GM23338 (cell line): ENCODE measurements around the gene SAMD8. TPM values are rescaled to one million over a fixed set of nuclear protein-coding genes. Genes with fewer than 3 reads are reported as not detected.

Source experiments
- ATAC-seq: fragments of 200-7000 bp; cut with Tn5 transposase; 3 replicates; pipeline ENCODE4 v1.9.1; 2020
- DNase-seq: peaks from one replicate; pipeline ENCODE4 v3.0.0-alpha.2; 2015; ENCODE audit warnings: low spot score
- H2AFZ ChIP-seq: fragments of 200-600 bp; sonication (generic); 2 replicates; pipeline ENCODE4 v1.8.0; 2016; ENCODE audit warnings: antibody characterized with exemption, mild to moderate bottlenecking, moderate library complexity
- H3F3A ChIP-seq: fragments of 200-600 bp; sonication (generic); replicated peaks from 2 replicates; pipeline ENCODE4 v1.8.0; 2017; ENCODE audit warnings: antibody characterized with exemption, mixed run types, low read depth
- H3K27ac ChIP-seq: fragments of 200-600 bp; sonication (generic); 2 replicates; pipeline ENCODE4 v1.6.1; 2016; ENCODE audit warnings: low read depth
- H3K27me3 ChIP-seq: fragments of 200-600 bp; sonication (generic); 2 replicates; pipeline ENCODE4 v1.8.0; 2016; ENCODE audit warnings: mild to moderate bottlenecking, mixed run types, moderate library complexity; ENCODE audit not compliant: insufficient read depth
- H3K36me3 ChIP-seq: fragments of 200-600 bp; sonication (generic); 2 replicates; pipeline ENCODE4 v1.8.0; 2016; ENCODE audit warnings: mild to moderate bottlenecking; ENCODE audit not compliant: insufficient read depth
- H3K4me1 ChIP-seq: fragments of 200-600 bp; sonication (generic); 2 replicates; pipeline ENCODE4 v1.8.0; 2016; ENCODE audit warnings: mild to moderate bottlenecking, moderate library complexity; ENCODE audit not compliant: insufficient read depth
- H3K4me2 ChIP-seq: fragments of 200-600 bp; sonication (generic); 2 replicates; pipeline ENCODE4 v1.7.1; 2017; ENCODE audit warnings: mixed run types
- H3K4me3 ChIP-seq: fragments of 200-600 bp; sonication (generic); 2 replicates; pipeline ENCODE4 v1.6.1; 2016; ENCODE audit warnings: mixed run types
- H3K79me2 ChIP-seq: fragments of 200-600 bp; sonication (generic); replicated peaks from 2 replicates; pipeline ENCODE4 v1.8.0; 2017; ENCODE audit warnings: mild to moderate bottlenecking; ENCODE audit not compliant: insufficient read depth
- H3K9me2 ChIP-seq: fragments of 200-600 bp; sonication (generic); 2 replicates; pipeline ENCODE4 v1.8.0; 2017; ENCODE audit not compliant: insufficient read depth
- H4K20me1 ChIP-seq: fragments of 200-600 bp; sonication (generic); replicated peaks from 2 replicates; pipeline ENCODE4 v1.8.0; 2017; ENCODE audit warnings: mild to moderate bottlenecking; ENCODE audit not compliant: insufficient read depth
- H3K27ac Mint-ChIP-seq: 2 replicates; pipeline ENCODE4 v1.8.0; 2020; ENCODE audit warnings: inconsistent platforms, mild to moderate bottlenecking, moderate library complexity, mixed read lengths
- H3K27me3 Mint-ChIP-seq: 3 replicates; pipeline ENCODE4 v1.8.0; 2022; ENCODE audit warnings: low read depth, mild to moderate bottlenecking, moderate library complexity, mixed read lengths, inconsistent platforms; ENCODE audit not compliant: insufficient read depth, poor library complexity
- H3K36me3 Mint-ChIP-seq: 3 replicates; pipeline ENCODE4 v1.8.0; 2021; ENCODE audit warnings: low read depth, mild to moderate bottlenecking, inconsistent platforms, moderate library complexity, mixed read lengths
- H3K4me1 Mint-ChIP-seq: 3 replicates; pipeline ENCODE4 v1.8.0; 2020; ENCODE audit warnings: mild to moderate bottlenecking, inconsistent platforms, mixed read lengths
- H3K4me3 Mint-ChIP-seq: 3 replicates; pipeline ENCODE4 v1.8.0; 2021; ENCODE audit warnings: moderate library complexity, mild to moderate bottlenecking, inconsistent platforms, mixed read lengths
- H3K9me3 Mint-ChIP-seq: 3 replicates; pipeline ENCODE4 v1.8.0; 2020; ENCODE audit warnings: moderate library complexity, mild to moderate bottlenecking, inconsistent platforms, mixed read lengths
- CREB1 ChIP-seq: fragments of 250-450 bp; sonication (Bioruptor Pico); IDR thresholded peaks from 2 replicates; pipeline ENCODE4 v1.5.0; 2020; ENCODE audit warnings: low read depth, mild to moderate bottlenecking, moderate library complexity
- CTCF ChIP-seq, 2 experiments: fragments of 200-600 bp in 1 of 2; sonication (generic) in 1 of 2; conservative IDR thresholded peaks; 2 replicates each; pipeline versions ENCODE4 v1.5.1 to v1.6.1; 2016 to 2017; ENCODE audit warnings: antibody characterized with exemption in 2 of 2, low read depth in 2 of 2, mild to moderate bottlenecking in 2 of 2, moderate library complexity in 1 of 2
- ETS1 ChIP-seq: IDR thresholded peaks from 2 replicates; pipeline ENCODE4 v1.6.1; 2016; ENCODE audit warnings: antibody characterized with exemption
- EZH2 ChIP-seq: fragments of 200-600 bp; sonication (generic); IDR thresholded peaks from one replicate; pipeline ENCODE4 v1.8.0; 2017; ENCODE audit warnings: antibody characterized with exemption, mild to moderate bottlenecking, low read depth; ENCODE audit not compliant: unreplicated experiment
- EZH2phosphoT487 ChIP-seq: fragments of 200-600 bp; sonication (generic); IDR thresholded peaks from one replicate; pipeline ENCODE4 v1.8.1; 2018; ENCODE audit warnings: antibody characterized with exemption; ENCODE audit not compliant: unreplicated experiment
- JUNB ChIP-seq: IDR thresholded peaks from one replicate; pipeline ENCODE4 v1.6.1; 2016; ENCODE audit warnings: antibody characterized with exemption; ENCODE audit not compliant: unreplicated experiment
- NANOG ChIP-seq: IDR thresholded peaks from 2 replicates; pipeline ENCODE4 v1.6.1; 2016; ENCODE audit warnings: antibody characterized with exemption, borderline replicate concordance
- POLR2AphosphoS5 ChIP-seq: IDR thresholded peaks from 2 replicates; pipeline ENCODE4 v1.6.1; 2016; ENCODE audit warnings: antibody characterized with exemption, low read depth
- REST ChIP-seq: IDR thresholded peaks from one replicate; pipeline ENCODE4 v1.6.1; 2018; ENCODE audit warnings: antibody characterized with exemption; ENCODE audit not compliant: unreplicated experiment
- STAT1 ChIP-seq: IDR thresholded peaks from one replicate; pipeline ENCODE4 v1.6.1; 2016; ENCODE audit warnings: antibody characterized with exemption; ENCODE audit not compliant: unreplicated experiment
- ZNF114 ChIP-seq: fragments of 250-450 bp; sonication (Bioruptor Pico); IDR thresholded peaks from 2 replicates; pipeline ENCODE4 v1.5.0; 2020; ENCODE audit warnings: mild to moderate bottlenecking, moderate library complexity
- ZNF331 ChIP-seq: fragments of 250-450 bp; sonication (Bioruptor Pico); IDR thresholded peaks from 2 replicates; pipeline ENCODE4 v1.5.0; 2020; ENCODE audit warnings: low read depth, mild to moderate bottlenecking, moderate library complexity
- ZNF462 ChIP-seq: fragments of 250-450 bp; sonication (Bioruptor Pico); IDR thresholded peaks from 2 replicates; pipeline ENCODE4 v1.5.0; 2020; ENCODE audit warnings: mild to moderate bottlenecking, moderate library complexity
- polyA plus RNA-seq: library from polyadenylated mRNA; unstranded; fragments of >200 nt; fragmentation: Nextera tagmentation; extraction: Ambion mirVana; gene quantifications from 2 replicates; pipeline ENCODE4 v1.2.1, GENCODE V29; 2016
- total RNA-seq: library from RNA; depleted of rRNA; stranded (reverse); fragments of >200 nt; shearing (Covaris generic); gene quantifications from 2 replicates; pipeline ENCODE4 v1.2.3, GENCODE V29; 2014

Gene SAMD8
- total and polyA plus RNA-seq, 2 experiments from 2014 or later: 7.8 to 28.4 TPM

- Histone ChIP-seq H3K4me2 (no peak overlapping the region), H3K79me2 (peaks cover 16% of the 10 kb centered on the region), H3K27ac (no peak overlapping the region), H2AFZ (no peak overlapping the region), H3K27me3 (no peaks in the 10 kb centered on the region), H3K9me2 (no peaks in the 10 kb centered on the region), H3K36me3 (no peaks in the 10 kb centered on the region), H3F3A (0 out of 2 replicates have a peak, but pooled peaks cover 4% of the 10 kb centered on the region), H4K20me1 (no peaks in the 10 kb centered on the region; the same call in none of the 2 replicates), H3K4me3 (no peak overlapping the region), H3K4me1 (peaks cover 5% of the 10 kb centered on the region)
- no peaks in the 10 kb centered on the region for H3K9me3 Mint-ChIP-seq
- no peak overlapping the region for H3K4me3 Mint-ChIP-seq
- TF ChIP-seq ZNF331 (CRISPR knock-in tag) (no peak), CTCF (conservative IDR thresholded peaks at IDR 0.05; ENCODE audit: low read depth in 2 of 2) (no peak), EZH2 (no peak), NANOG (no peak), CREB1 (CRISPR knock-in tag) (no peak), EZH2phosphoT487 (no peak), STAT1 (no peak), ETS1 (no peak), JUNB (no peak), ZNF462 (CRISPR knock-in tag) (no peak), REST (no peak), POLR2AphosphoS5 (no peak), ZNF114 (CRISPR knock-in tag) (no peak)
- peaks cover 12% of the 10 kb centered on the region for H3K36me3 Mint-ChIP-seq
- peaks cover 11% of the 10 kb centered on the region for H3K27me3 Mint-ChIP-seq
- DNase-seq: no peak
- peaks cover 23% of the 10 kb centered on the region for H3K4me1 Mint-ChIP-seq
- ATAC-seq: no peak
- no peak overlapping the region; the same call in 1 of the 2 replicates for H3K27ac Mint-ChIP-seq
Observed at GRCh38 chr10:75207079-75207856, 95.8 kb downstream of the SAMD8 start.
